Myocyte (in vitro differentiated cells): ENCODE measurements around the gene BOD1. TPM values are rescaled to one million over a fixed set of nuclear protein-coding genes. Genes with fewer than 3 reads are reported as not detected.

Source experiments
- DNase-seq: peaks from one replicate; pipeline ENCODE4 v3.0.0-alpha.2; 2012; ENCODE audit warnings: low read depth
- polyA plus RNA-seq: library from polyadenylated mRNA; unstranded; fragments of >200 nt; gene quantifications from one replicate; pipeline ENCODE4 v1.2.1, GENCODE V29; 2012; ENCODE audit warnings: missing spikeins
- total RNA-seq: library from RNA; depleted of rRNA; stranded (reverse); fragments of >200 nt; gene quantifications from 2 replicates; pipeline ENCODE4 v1.2.3, GENCODE V29; 2014

The BOD1 gene
- total RNA-seq = 91.8 and 110 TPM in 2 replicates
- 86.1 TPM for polyA plus RNA-seq

GRCh38 chr5:173616577-173617118, at the start of gene BOD1:
TSS of gene BOD1 (minus strand) at chr5:173616650. CDS start at chr5:173616436, 214 bp downstream.
- DNase-seq = peak; percentile 99

- no peak for DNase-seq
These were observed 48.9 kb upstream of the BOD1 start for GRCh38 chr5:173665326-173665725.

DNA sequence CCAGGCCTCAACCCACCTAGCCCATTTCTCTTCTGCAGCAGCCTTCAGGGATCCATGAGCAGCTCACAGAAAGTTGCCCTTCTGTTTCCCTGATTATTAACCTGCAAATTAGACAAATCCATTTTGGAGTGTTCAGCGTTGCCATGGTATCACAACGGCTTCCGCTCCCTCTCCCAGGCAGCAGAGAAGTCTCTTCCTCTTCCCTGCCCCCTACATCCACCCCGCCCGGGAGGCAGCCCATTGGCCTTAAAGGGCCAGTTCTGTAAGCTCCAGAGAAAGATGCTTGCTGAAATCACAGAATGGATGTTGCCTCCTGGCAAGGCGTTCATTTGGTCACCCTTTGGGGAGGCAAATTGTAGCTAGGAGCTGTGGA, 47.7 kb upstream of the BOD1 start:
- DNase-seq = no peak

DNA sequence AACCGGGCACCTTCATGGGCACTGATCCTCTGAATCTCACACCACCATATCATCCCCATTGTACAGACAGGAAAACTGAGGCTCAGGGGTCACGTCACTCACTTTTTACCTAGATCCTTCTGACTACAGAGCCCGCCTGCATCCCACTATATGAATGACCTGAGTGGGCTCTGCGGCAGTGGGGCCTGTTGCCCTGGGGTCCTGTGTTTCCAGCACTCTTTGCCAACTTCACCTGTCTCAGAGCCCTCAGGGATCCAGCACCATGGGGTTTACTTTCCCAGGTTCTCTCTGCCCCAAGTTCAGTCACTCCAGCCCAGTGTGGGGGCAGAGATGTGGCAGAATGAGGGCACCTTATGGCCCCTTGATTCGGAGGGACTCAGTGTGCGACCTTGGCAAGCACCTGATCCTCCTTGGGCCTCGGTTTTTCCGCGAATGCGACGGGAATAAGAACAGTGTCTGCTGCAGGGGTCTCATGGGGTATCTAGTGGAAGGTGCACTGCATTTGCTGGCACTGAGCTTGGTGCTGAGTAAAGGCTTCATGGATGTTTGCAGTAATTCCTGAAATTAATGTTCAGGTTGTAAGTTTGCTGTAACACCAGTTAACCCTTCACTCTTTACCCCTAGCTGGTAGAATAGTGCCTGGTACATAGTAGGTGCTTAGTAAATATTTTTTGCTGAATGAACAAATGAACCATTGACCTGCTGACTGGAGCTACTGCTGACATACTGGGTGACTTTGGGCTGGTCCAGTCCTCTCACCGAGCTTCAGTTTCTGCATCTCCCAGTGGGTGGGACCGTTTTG, 47.1 kb upstream of the BOD1 start:
- DNase-seq = no peak

- DNase-seq = no peak
These were observed 46.3 kb upstream of the BOD1 start for GRCh38 chr5:173662581-173663351.

DNA sequence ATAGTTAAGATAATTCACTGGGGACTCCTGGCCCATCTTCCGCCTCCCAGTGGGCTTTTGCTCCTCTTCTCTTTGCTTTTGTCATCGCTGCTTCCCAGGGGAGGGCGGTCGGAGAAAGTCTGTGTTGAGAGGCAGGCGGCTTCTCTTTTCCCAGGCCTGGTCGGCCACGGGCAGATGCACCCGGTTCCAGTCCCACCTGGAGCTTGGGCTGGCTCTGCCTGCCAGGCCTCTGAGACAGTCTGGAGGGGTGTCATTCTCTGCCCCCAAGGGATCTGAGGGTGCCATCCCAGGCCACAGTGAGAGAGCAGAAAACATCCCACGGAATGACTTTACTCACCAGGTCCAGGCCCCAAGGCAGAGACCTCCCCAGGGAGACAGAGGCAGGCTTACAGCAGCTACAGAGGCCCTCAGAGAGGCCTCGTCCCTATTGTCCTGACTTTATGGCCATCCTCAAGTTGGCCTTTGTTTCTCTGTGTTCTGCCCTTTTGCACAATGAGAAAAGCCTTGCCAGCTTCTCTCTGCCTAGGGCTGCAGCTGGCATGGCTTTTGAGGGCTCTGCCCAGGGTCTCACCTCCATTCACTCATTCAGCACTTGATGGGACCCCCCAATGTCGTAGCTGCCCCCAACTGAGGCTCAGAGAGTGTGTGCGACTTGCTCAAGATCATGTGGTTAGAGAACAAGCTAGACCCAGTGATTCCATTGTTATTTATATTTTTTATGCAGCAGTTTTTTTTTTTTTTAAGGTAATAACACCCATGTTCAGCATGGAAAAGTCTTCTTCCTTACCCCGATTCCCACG, 44.2 kb upstream of the BOD1 start:
- no peak for DNase-seq

GRCh38 chr5:173659423-173659822, 43.0 kb upstream of the BOD1 start:
- no peak for DNase-seq

GRCh38 chr5:173657741-173658356, 41.4 kb upstream of the BOD1 start:
- DNase-seq = no peak

GRCh38 chr5:173655196-173655797, 38.8 kb upstream of the BOD1 start:
- no peak for DNase-seq

GRCh38 chr5:173653822-173654523, 37.5 kb upstream of the BOD1 start:
- DNase-seq = no peak

DNA sequence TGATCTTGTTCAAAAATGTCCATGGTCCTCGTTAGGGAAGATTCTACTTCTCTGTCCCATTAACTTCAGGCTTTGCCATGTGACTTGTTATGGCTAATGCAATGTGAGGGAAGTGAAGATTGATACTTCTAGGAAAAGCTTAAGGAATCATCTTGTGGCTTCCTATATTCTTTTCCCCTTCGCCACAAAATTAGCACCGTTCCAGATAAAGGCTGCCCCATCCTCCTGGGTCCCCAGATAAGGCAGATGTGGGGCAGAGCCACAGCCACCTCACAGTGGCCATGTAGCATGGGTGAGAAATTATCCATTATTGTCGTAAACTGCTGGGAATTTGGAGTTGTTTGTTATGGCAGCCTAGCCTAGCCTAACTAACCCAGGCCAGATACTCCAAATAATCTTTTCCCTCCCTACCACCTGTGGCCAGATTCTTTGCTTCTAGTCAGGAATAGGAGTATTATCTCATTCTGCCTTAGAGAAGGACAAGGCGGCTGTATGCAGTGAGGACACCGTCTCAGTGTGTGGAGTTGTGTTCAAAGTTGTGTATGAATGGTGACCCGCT, 31.9 kb upstream of the BOD1 start:
- no peak for DNase-seq

- DNase-seq = no peak
These were observed 30.2 kb upstream of the BOD1 start for GRCh38 chr5:173646692-173647091.

DNA sequence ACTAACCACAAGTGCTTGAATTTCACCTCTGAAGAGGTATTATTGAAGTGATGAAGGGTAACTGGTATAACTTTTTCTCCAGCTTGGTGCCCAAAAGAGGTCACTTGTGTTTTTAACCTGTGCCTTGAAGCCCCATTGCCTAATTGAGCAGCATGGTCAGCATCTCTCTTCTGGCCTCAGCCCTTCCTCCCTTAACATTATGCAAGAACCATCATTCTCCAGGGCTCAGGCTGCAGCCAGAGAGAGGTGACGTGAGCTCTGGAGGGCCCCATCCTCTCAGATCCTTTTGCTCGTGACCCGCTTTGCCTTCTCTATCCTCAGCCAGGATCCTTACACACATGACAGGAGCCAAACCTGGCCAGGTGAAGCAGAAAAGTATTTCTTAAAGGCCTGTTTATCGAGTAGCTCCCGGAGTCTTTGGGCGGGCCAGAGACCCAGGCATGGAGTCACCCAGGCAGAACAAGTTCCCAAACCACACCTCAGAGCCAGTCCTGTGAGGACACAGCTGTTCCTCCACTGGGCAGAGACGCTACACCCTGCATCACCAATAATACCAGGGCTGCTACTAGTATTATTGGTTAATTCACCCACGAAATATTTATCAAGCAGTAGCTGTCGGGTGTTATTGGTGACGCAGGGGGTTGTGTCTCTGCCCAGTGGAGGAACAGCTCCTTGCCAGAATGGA, 29.6 kb upstream of the BOD1 start:
- DNase-seq = peak; percentile 62

GRCh38 chr5:173645437-173645807, 29.0 kb upstream of the BOD1 start:
- DNase-seq = peak; percentile 53

DNA sequence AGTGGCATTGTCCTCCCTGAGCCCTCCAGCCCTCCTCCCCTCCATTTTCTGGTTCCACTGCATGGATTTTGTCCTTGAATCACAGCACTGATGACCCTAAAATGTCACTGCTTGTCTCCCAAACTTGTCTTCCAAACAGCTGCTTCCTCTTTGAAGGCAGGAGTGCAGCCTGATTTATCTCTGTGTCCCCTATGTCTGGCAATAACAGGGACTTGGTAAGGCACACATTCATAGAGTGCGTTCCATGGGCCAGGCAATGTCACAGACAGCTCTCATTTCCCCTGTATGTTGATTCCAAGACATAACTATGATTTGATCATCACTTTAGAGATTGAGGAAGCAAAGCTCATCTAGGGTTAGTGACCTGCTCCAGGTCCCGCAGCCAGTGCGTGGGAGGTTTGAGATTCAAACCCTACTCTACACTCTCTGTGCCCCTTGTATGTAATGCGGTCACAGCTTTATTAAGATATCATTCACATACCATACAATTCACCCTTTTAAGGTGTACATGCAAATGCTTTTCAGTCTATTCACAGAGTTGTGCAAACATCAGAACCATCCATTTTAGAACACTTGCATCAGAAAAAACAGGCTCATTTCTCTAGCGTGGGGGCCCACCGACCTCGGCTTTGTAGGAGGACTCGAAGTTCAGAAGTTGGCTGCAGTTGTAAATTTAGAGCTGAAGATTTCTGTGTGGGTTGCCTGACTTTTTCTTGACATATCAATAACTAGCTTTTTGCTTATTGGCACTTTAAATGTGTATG, 28.4 kb upstream of the BOD1 start:
- no peak for DNase-seq

DNA sequence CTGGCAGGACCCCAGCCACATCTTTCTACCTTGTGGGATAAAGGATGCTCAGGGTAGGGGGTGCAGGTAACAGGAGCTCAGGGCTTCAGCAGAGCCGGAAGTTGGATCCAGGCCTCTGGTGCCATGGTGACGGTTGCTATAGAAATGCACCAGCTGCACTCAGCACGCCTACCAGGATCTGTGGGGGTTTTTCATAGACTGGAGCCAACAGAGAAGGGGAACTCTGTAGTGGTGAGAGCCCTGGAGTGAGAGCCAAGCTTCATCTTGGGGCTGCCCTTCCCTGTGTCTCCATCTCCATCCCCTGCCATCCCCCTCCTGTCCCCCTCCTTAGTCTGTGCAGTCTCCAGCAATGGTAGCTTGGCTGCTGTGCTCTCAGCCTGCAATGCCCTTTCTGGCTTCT, 27.5 kb upstream of the BOD1 start:
- DNase-seq = peak; percentile 60

DNA sequence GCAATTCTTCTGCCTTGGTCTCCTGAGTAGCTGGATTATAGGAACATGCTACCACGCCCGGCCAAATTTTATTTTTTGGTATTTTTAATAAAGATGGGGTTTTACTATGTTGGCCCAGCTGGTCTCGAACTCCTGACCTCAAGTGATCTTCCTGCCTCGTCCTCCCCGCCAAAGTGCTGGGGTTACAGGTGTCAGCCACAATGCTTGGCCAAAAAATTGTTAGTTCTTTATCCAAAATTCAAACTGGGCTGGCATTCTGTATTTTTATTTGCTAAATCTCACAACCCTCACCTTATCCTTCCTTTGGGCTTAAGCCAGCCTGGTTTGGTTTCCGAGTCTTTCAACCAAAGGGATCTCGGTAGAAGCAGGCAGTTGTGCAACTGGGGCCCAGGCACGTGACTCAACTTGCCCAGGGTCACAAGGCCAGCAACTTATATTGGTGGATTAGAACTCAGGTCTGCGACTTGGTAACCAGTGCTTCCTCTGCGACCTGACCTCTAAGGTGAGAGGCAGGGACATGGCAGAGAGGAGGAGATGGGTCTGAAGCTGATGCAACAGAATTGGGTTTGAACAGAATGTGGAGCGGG, 26.5 kb upstream of the BOD1 start:
- DNase-seq = no peak
